Keratinocyte (primary cell): ENCODE measurements around the gene ADGRL3. TPM values are rescaled to one million over a fixed set of nuclear protein-coding genes. Genes with fewer than 3 reads are reported as not detected.

ENCODE experiments used
- DNase-seq: peaks from one replicate; pipeline ENCODE4 v3.0.0-alpha.2; 2011; ENCODE audit warnings: low read depth, missing footprints, low spot score
- FAIRE-seq: peaks from 2 replicates; lab custom pipeline; 2011; peaks lifted over from hg19 to GRCh38; lab: Jason Lieb, UNC
- H2AFZ ChIP-seq: 2 replicates; pipeline ENCODE4 v1.6.0; 2012; ENCODE audit warnings: low read length, control low read depth, inconsistent platforms; ENCODE audit not compliant: control insufficient read depth
- H3K27ac ChIP-seq: 2 replicates; pipeline ENCODE4 v1.5.1; 2011; ENCODE audit warnings: low read length; ENCODE audit not compliant: control insufficient read depth, insufficient read depth
- H3K27me3 ChIP-seq: 3 replicates; pipeline ENCODE4 v1.6.0; 2011; ENCODE audit warnings: low read length; ENCODE audit not compliant: control insufficient read depth, insufficient read depth; ENCODE audit errors: extremely low read depth
- H3K36me3 ChIP-seq, 2 experiments: 2 replicates in 1 of 2; 3 replicates in 1 of 2; pipeline ENCODE4 v1.5.1; 2011; ENCODE audit warnings: low read length in 2 of 2, mild to moderate bottlenecking in 1 of 2; ENCODE audit not compliant: control insufficient read depth in 2 of 2, insufficient read depth in 2 of 2; ENCODE audit errors: extremely low read depth in 1 of 2
- H3K4me1 ChIP-seq: 3 replicates; pipeline ENCODE4 v1.5.1; 2011; ENCODE audit warnings: low read length; ENCODE audit not compliant: control insufficient read depth, insufficient read depth; ENCODE audit errors: extremely low read depth
- H3K4me2 ChIP-seq: 3 replicates; pipeline ENCODE4 v1.6.0; 2011; ENCODE audit warnings: low read depth, low read length; ENCODE audit not compliant: control insufficient read depth, insufficient read depth; ENCODE audit errors: extremely low read depth
- H3K4me3 ChIP-seq, 3 experiments: fragments of 200-600 bp in 1 of 3; sonication (generic) in 1 of 3; 2 replicates in 2 of 3; 3 replicates in 1 of 3; pipeline ENCODE4 v1.5.1; 2011 to 2016; ENCODE audit warnings: low read length in 3 of 3, mild to moderate bottlenecking in 3 of 3, control low read depth in 2 of 3, inconsistent platforms in 1 of 3, low read depth in 1 of 3, mixed read lengths in 1 of 3, mixed run types in 1 of 3, moderate library complexity in 1 of 3; ENCODE audit not compliant: control insufficient read depth in 2 of 3, insufficient read depth in 2 of 3; ENCODE audit errors: extremely low read depth in 1 of 3
- H3K79me2 ChIP-seq: 2 replicates; pipeline ENCODE4 v1.6.0; 2012; ENCODE audit warnings: low read length; ENCODE audit not compliant: control insufficient read depth, insufficient read depth
- H3K9ac ChIP-seq: 3 replicates; pipeline ENCODE4 v1.6.0; 2011; ENCODE audit warnings: low read length; ENCODE audit not compliant: control insufficient read depth, insufficient read depth; ENCODE audit errors: extremely low read depth
- H3K9me1 ChIP-seq: 3 replicates; pipeline ENCODE4 v1.6.0; 2011; ENCODE audit warnings: low read length; ENCODE audit not compliant: control insufficient read depth, insufficient read depth; ENCODE audit errors: extremely low read depth
- H3K9me3 ChIP-seq: 2 replicates; pipeline ENCODE4 v1.5.1; 2012; ENCODE audit warnings: low read depth, low read length; ENCODE audit not compliant: control insufficient read depth
- H4K20me1 ChIP-seq: 3 replicates; pipeline ENCODE4 v1.6.0; 2011; ENCODE audit warnings: low read length; ENCODE audit not compliant: control insufficient read depth, insufficient read depth; ENCODE audit errors: extremely low read depth
- CTCF ChIP-seq, 3 experiments: IDR thresholded peaks in 1 of 3; conservative IDR thresholded peaks in 1 of 3; optimal IDR thresholded peaks in 1 of 3; 2 replicates in 2 of 3; 3 replicates in 1 of 3; pipeline versions ENCODE3 to v1.5.1; 2011; ENCODE audit warnings: low read length in 3 of 3, mild to moderate bottlenecking in 3 of 3, moderate library complexity in 2 of 3, control low read depth in 1 of 3, inconsistent platforms in 1 of 3; ENCODE audit not compliant: insufficient read depth in 2 of 3; ENCODE audit errors: extremely low read depth in 1 of 3
- EZH2 ChIP-seq: IDR thresholded peaks from one replicate; pipeline ENCODE4 v1.6.1; 2012; ENCODE audit warnings: inconsistent platforms, mild to moderate bottlenecking, low read length, moderate library complexity
- dilution Hi-C: fragments of 300-500 bp; cut with MboI; formaldehyde crosslinking; loops from one replicate; pipeline ENCODE4 v1.7.0; 2020; ENCODE audit warnings: low sequenced_read_pairs; ENCODE audit not compliant: extremely low pct_ligation_motif_present
- polyA plus RNA-seq, 5 experiments: library from polyadenylated mRNA; depleted of rRNA in 3 of 5; stranded (reverse) in 3 of 5; stranded (forward) in 1 of 5; unstranded in 1 of 5; fragments of >200 nt; gene quantifications; 1 replicate in 1 of 5; 2 replicates in 3 of 5; 3 replicates in 1 of 5; pipeline versions ENCODE4 v1.2.1 to v1.2.3, GENCODE V29; 2011 to 2012; ENCODE audit warnings: missing spikeins in 2 of 5, low read depth in 1 of 5, low replicate concordance in 1 of 5

The ADGRL3 gene
- polyA plus RNA-seq, 1 donor (not counting 4 experiments of a cell fraction or from before 2014, with no cell fraction given) = 0.18 TPM

GRCh38 chr4:61657016-61657415, 456.9 kb downstream of the ADGRL3 start:
- Histone ChIP-seq H3K9me1 (no peaks in the 10 kb centered on the region), H3K4me3 (no peak overlapping the region), H4K20me1 (no peaks in the 10 kb centered on the region), H3K4me2 (no peak overlapping the region), H3K79me2 (no peaks in the 10 kb centered on the region), H3K4me1 (no peaks in the 10 kb centered on the region), H3K9ac (no peak overlapping the region), H3K27ac (no peak overlapping the region), H3K27me3 (no peaks in the 10 kb centered on the region), H3K36me3 (no peaks in the 10 kb centered on the region), H2AFZ (no peak overlapping the region), H3K9me3 (no peaks in the 10 kb centered on the region)
- dilution Hi-C loops = no loop called here
- no peak for DNase-seq
- FAIRE-seq = no peak
- TF ChIP-seq EZH2 (no peak), CTCF (optimal IDR thresholded peaks at IDR 0.05 in 1 of 3, IDR thresholded peaks at IDR 0.05 in 1 of 3, conservative IDR thresholded peaks at IDR 0.05 in 1 of 3; ENCODE audit: extremely low read depth in 1 of 3, insufficient read depth in 2 of 3, low read length in 3 of 3) (no peak)

GRCh38 chr4:61661960-61662359, 461.8 kb downstream of the ADGRL3 start:
- no peaks in the 10 kb centered on the region for H4K20me1 ChIP-seq
- H3K4me2 ChIP-seq = no peak overlapping the region
- H3K27ac ChIP-seq = no peak overlapping the region
- dilution Hi-C loops = no loop called here
- no peaks in the 10 kb centered on the region for H3K9me3 ChIP-seq
- no peaks in the 10 kb centered on the region for H3K79me2 ChIP-seq
- H2AFZ ChIP-seq = no peak overlapping the region
- no peaks in the 10 kb centered on the region for H3K36me3 ChIP-seq
- no peaks in the 10 kb centered on the region for H3K27me3 ChIP-seq
- no peak overlapping the region for H3K9ac ChIP-seq
- no peaks in the 10 kb centered on the region for H3K9me1 ChIP-seq
- no peak overlapping the region for H3K4me3 ChIP-seq
- no peak for FAIRE-seq
- H3K4me1 ChIP-seq = no peaks in the 10 kb centered on the region
- no peak for DNase-seq
- TF ChIP-seq CTCF (optimal IDR thresholded peaks at IDR 0.05 in 1 of 3, IDR thresholded peaks at IDR 0.05 in 1 of 3, conservative IDR thresholded peaks at IDR 0.05 in 1 of 3; ENCODE audit: extremely low read depth in 1 of 3, insufficient read depth in 2 of 3, low read length in 3 of 3) (no peak), EZH2 (no peak)
